H1 (cell line): Measurements from ENCODE around the gene AHI1. TPM values are rescaled to one million over a fixed set of nuclear protein-coding genes. Genes with fewer than 3 reads are reported as not detected.

Source experiments
- CHD7 ChIP-seq: fragments of 300-600 bp; sonication (generic); IDR thresholded peaks from 2 replicates; pipeline ENCODE4 v1.7.1; 2012; ENCODE audit warnings: low read length, moderate library complexity, mild to moderate bottlenecking, inconsistent platforms; ENCODE audit not compliant: insufficient replicate concordance
- NANOG ChIP-seq: IDR thresholded peaks from 2 replicates; pipeline ENCODE4 v1.6.1; 2011; ENCODE audit warnings: low read length, low read depth, mild to moderate bottlenecking, inconsistent platforms; ENCODE audit not compliant: insufficient read depth, poor library complexity, severe bottlenecking
- TEAD4 ChIP-seq: IDR thresholded peaks from 2 replicates; pipeline ENCODE4 v1.6.1; 2012; ENCODE audit warnings: low read depth, low read length, inconsistent platforms, mixed read lengths
- polyA plus RNA-seq, 7 experiments: library from polyadenylated mRNA; depleted of rRNA in 3 of 7; stranded (reverse) in 5 of 7; unstranded in 2 of 7; fragments of >200 nt in 5 of 7; fragments of 200-250 nt in 2 of 7; gene quantifications; 1 replicate in 5 of 7; 2 replicates in 1 of 7; 4 replicates in 1 of 7; pipeline versions ENCODE4 v1.2.1 to v1.2.3, GENCODE V29; 2011 to 2013; ENCODE audit warnings: missing spikeins in 2 of 7, mixed read lengths in 2 of 7
- total RNA-seq: library from RNA; stranded (reverse); fragmentation: NEBNext Ultra II Directional; extraction: Animal tissue kit (Norgen Biotek cat#: 25700); gene quantifications from 2 replicates; pipeline ENCODE4 v1.2.1, GENCODE V29; 2021

AHI1 gene
- total and polyA plus RNA-seq, 2 of the 8 experiments (the other 6 are each of a cell fraction or from before 2014, with no cell fraction given): 4.2 to 19.6 TPM

- TF ChIP-seq TEAD4 (no peak), CHD7 (no peak), NANOG (no peak)
Measured at GRCh38 chr6:135530113-135530512, 32.6 kb upstream of the AHI1 start (continued).
